ENCODE results near the gene ZACN.

ZACN gene

GRCh38 chr17:76131692-76132573 lies 53.0 kb downstream of the ZACN start:
- no peak for DNase-seq (ENCODE audit: low spot score)

Measured in D341Med (cell line).